HCT116 (cell line): Measurements from ENCODE around the gene OBSCN.

Source experiments
- POLR2A ChIP-seq: IDR thresholded peaks from 2 replicates; pipeline ENCODE4 v1.7.0; 2011; ENCODE audit warnings: borderline replicate concordance; ENCODE audit not compliant: insufficient read depth, insufficient read length; ENCODE audit errors: extremely low read depth
- TF ChIP-seq, protein P1 (sequence below), 3 experiments: fragments of 200-600 bp in 1 of 3; sonication (generic) in 1 of 3; IDR thresholded peaks in 2 of 3; conservative IDR thresholded peaks in 1 of 3; 2 replicates each; pipeline ENCODE4 v1.5.1; 2012 to 2017; ENCODE audit warnings: low read depth in 2 of 3, low read length in 2 of 3, antibody characterized with exemption in 1 of 3, borderline replicate concordance in 1 of 3, control low read depth in 1 of 3, mild to moderate bottlenecking in 1 of 3, mixed read lengths in 1 of 3, mixed run types in 1 of 3, moderate library complexity in 1 of 3; ENCODE audit not compliant: insufficient read depth in 1 of 3

- TF ChIP-seq, protein P1, sequence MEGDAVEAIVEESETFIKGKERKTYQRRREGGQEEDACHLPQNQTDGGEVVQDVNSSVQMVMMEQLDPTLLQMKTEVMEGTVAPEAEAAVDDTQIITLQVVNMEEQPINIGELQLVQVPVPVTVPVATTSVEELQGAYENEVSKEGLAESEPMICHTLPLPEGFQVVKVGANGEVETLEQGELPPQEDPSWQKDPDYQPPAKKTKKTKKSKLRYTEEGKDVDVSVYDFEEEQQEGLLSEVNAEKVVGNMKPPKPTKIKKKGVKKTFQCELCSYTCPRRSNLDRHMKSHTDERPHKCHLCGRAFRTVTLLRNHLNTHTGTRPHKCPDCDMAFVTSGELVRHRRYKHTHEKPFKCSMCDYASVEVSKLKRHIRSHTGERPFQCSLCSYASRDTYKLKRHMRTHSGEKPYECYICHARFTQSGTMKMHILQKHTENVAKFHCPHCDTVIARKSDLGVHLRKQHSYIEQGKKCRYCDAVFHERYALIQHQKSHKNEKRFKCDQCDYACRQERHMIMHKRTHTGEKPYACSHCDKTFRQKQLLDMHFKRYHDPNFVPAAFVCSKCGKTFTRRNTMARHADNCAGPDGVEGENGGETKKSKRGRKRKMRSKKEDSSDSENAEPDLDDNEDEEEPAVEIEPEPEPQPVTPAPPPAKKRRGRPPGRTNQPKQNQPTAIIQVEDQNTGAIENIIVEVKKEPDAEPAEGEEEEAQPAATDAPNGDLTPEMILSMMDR (IDR thresholded peaks at IDR 0.05 in 2 of 3, conservative IDR thresholded peaks at IDR 0.05 in 1 of 3; ENCODE audit: borderline replicate concordance in 1 of 3, insufficient read depth in 1 of 3, low read depth in 2 of 3, low read length in 2 of 3), result peak in 2 of 3 experiments; percentile 51 to 52; a peak in 5 of 6 replicates
- TF ChIP-seq POLR2A, result no peak
Measured at GRCh38 chr1:228308628-228309325, 100.9 kb downstream of the OBSCN start.
